ENCODE results near the gene DLL3. TPM values are rescaled to one million over a fixed set of nuclear protein-coding genes. Genes with fewer than 3 reads are reported as not detected.

The DLL3 gene
- total and polyA plus RNA-seq, 9 of the 15 experiments (the other 6 are each of a cell fraction or from before 2014, with no cell fraction given): 0.80 to 6.3 (median 1.2) TPM

DNA sequence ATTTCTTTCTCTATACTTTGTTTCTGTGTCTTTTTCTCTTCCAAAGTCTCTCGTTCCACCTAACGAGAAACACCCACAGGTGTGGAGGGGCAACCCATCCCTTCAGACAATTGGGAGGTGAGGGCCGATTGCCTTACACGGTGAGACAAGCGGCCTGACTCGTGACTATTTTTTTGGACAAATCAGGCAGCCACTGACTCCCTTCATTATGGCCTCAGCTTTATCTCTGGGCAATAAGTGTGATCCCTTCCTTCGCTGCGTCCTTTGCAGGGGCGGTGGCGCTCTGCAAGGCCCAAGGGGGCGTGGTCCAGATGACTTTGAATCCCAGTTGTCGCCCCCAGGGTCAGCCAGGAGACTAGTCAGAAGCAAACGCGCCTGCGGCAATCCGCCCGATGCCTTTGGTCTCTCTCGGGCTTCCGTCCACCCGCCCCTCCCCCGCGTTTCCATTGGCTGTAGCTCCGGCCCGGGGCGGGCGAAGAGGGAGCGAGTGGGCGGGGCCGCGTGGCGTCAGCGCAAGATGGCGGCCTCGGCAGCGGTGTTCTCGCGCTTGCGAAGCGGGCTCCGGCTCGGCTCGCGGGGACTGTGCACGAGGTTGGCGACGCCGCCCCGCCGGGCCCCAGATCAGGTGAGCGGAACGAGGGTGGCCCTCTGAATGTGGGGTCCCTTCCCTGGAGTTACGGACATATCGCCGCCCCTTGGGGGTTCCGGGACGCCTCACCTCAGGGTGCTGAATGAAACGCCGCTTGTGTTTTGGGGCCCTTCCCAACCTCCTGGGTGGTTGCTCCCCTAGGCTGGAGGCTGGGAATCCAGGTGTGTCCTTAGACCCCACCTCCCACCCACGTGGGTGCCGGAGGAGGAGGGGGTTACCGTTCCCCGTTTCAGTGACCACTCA is 18.2 kb upstream of the DLL3 start, which contains the start of gene TIMM50 (continued):
- TF ChIP-seq SRSF3 (IDR thresholded peaks at IDR 0.05; ENCODE audit: insufficient read depth, low read length): no peak
- peak; percentile 87 for TF ChIP-seq KLF16 (IDR thresholded peaks at IDR 0.05)
- TF ChIP-seq ZNF24 (IDR thresholded peaks at IDR 0.05): peak; percentile 95
- TF ChIP-seq TCF7L2 (IDR thresholded peaks at IDR 0.05; ENCODE audit: low read depth, low read length): no peak
- no peak for TF ChIP-seq RBM17 (IDR thresholded peaks at IDR 0.05; ENCODE audit: borderline replicate concordance, low read depth, low read length)
- TF ChIP-seq ZNF239 (CRISPR knock-in tag; IDR thresholded peaks at IDR 0.05): no peak
- TF ChIP-seq ZKSCAN8 (CRISPR knock-in tag; IDR thresholded peaks at IDR 0.05): no peak
- TF ChIP-seq, protein P1, sequence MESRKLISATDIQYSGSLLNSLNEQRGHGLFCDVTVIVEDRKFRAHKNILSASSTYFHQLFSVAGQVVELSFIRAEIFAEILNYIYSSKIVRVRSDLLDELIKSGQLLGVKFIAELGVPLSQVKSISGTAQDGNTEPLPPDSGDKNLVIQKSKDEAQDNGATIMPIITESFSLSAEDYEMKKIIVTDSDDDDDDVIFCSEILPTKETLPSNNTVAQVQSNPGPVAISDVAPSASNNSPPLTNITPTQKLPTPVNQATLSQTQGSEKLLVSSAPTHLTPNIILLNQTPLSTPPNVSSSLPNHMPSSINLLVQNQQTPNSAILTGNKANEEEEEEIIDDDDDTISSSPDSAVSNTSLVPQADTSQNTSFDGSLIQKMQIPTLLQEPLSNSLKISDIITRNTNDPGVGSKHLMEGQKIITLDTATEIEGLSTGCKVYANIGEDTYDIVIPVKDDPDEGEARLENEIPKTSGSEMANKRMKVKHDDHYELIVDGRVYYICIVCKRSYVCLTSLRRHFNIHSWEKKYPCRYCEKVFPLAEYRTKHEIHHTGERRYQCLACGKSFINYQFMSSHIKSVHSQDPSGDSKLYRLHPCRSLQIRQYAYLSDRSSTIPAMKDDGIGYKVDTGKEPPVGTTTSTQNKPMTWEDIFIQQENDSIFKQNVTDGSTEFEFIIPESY (CRISPR knock-in tag; IDR thresholded peaks at IDR 0.05): peak; percentile 71
- no peak for TF ChIP-seq FOS (IDR thresholded peaks at IDR 0.05; ENCODE audit: extremely low read depth, insufficient read length)
- 0 out of 2 replicates have a peak, but pooled peaks have one; percentile 23 for TF ChIP-seq TARDBP (IDR thresholded peaks at IDR 0.05)
- peak; percentile 28; the same call in 1 of the 2 replicates for TF ChIP-seq CC2D1A (IDR thresholded peaks at IDR 0.05)
- peak; percentile 86 for TF ChIP-seq RBM25 (IDR thresholded peaks at IDR 0.05; ENCODE audit: low read depth, low read length, severe bottlenecking)
- no peak for TF ChIP-seq ZFP30 (CRISPR knock-in tag; IDR thresholded peaks at IDR 0.05; ENCODE audit: borderline replicate concordance)
- no peak for TF ChIP-seq SRSF9 (IDR thresholded peaks at IDR 0.05; ENCODE audit: borderline replicate concordance, low read depth, low read length)
- TF ChIP-seq CSDE1 (IDR thresholded peaks at IDR 0.05): no peak
- TF ChIP-seq KDM4B (IDR thresholded peaks at IDR 0.05; ENCODE audit: borderline replicate concordance in 2 of 2, low read depth in 1 of 2): 0 out of 4 replicates have a peak, but pooled peaks of 1 of the 2 experiments have one; percentile 77
- TF ChIP-seq ZNF780A (CRISPR knock-in tag; IDR thresholded peaks at IDR 0.05): no peak
- no peak for TF ChIP-seq ETV1 (tag; conservative IDR thresholded peaks at IDR 0.05; ENCODE audit: low read depth)
- TF ChIP-seq, protein P2, sequence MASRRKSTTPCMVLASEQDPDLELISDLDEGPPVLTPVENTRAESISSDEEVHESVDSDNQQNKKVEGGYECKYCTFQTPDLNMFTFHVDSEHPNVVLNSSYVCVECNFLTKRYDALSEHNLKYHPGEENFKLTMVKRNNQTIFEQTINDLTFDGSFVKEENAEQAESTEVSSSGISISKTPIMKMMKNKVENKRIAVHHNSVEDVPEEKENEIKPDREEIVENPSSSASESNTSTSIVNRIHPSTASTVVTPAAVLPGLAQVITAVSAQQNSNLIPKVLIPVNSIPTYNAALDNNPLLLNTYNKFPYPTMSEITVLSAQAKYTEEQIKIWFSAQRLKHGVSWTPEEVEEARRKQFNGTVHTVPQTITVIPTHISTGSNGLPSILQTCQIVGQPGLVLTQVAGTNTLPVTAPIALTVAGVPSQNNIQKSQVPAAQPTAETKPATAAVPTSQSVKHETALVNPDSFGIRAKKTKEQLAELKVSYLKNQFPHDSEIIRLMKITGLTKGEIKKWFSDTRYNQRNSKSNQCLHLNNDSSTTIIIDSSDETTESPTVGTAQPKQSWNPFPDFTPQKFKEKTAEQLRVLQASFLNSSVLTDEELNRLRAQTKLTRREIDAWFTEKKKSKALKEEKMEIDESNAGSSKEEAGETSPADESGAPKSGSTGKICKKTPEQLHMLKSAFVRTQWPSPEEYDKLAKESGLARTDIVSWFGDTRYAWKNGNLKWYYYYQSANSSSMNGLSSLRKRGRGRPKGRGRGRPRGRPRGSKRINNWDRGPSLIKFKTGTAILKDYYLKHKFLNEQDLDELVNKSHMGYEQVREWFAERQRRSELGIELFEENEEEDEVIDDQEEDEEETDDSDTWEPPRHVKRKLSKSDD (conservative IDR thresholded peaks at IDR 0.05; ENCODE audit: low read length): peak; percentile 67; the same call in 1 of the 2 replicates
- peak; percentile 87 for TF ChIP-seq EGR1 (conservative IDR thresholded peaks at IDR 0.05)
- TF ChIP-seq ZNF764 (CRISPR knock-in tag; IDR thresholded peaks at IDR 0.05; ENCODE audit: low read depth): no peak
- no peak for TF ChIP-seq U2AF1 (optimal IDR thresholded peaks at IDR 0.05; ENCODE audit: low read depth, low read length)
- no peak for TF ChIP-seq RAD51 (IDR thresholded peaks at IDR 0.05; ENCODE audit: borderline replicate concordance, low read depth)
- peak; percentile 88 for TF ChIP-seq CHD1 (IDR thresholded peaks at IDR 0.05; ENCODE audit: low read length)
- no peak for TF ChIP-seq ZNF311 (CRISPR knock-in tag; IDR thresholded peaks at IDR 0.05)
- TF ChIP-seq NRF1 (conservative IDR thresholded peaks at IDR 0.05 in 1 of 2, IDR thresholded peaks at IDR 0.05 in 1 of 2): peak; percentile 77 to 81

Measured in K562 (cell line).